ENCODE measurements around the gene DOC2B. TPM values are rescaled to one million over a fixed set of nuclear protein-coding genes. Genes with fewer than 3 reads are reported as not detected.
"Not testable (repeated sequence)": the region's sequence is repeated elsewhere in the genome, so short reads cannot be mapped to it uniquely, and the experiment has no call there.

DOC2B gene
- total RNA-seq, 1 donor from 2014 or later, result 0.26 TPM

GRCh38 chr17:145671-146541, 35.5 kb downstream of the DOC2B start:
- Histone ChIP-seq H3K36me3 (ENCODE audit: control insufficient read depth, insufficient read depth, low read length) (no peaks in the 10 kb centered on the region), H3K4me3 (ENCODE audit: low read depth, low read length) (no peak overlapping the region), H3K27me3 (ENCODE audit: control insufficient read depth, insufficient read depth, low read length) (no peaks in the 10 kb centered on the region)
- TF ChIP-seq, protein P1, sequence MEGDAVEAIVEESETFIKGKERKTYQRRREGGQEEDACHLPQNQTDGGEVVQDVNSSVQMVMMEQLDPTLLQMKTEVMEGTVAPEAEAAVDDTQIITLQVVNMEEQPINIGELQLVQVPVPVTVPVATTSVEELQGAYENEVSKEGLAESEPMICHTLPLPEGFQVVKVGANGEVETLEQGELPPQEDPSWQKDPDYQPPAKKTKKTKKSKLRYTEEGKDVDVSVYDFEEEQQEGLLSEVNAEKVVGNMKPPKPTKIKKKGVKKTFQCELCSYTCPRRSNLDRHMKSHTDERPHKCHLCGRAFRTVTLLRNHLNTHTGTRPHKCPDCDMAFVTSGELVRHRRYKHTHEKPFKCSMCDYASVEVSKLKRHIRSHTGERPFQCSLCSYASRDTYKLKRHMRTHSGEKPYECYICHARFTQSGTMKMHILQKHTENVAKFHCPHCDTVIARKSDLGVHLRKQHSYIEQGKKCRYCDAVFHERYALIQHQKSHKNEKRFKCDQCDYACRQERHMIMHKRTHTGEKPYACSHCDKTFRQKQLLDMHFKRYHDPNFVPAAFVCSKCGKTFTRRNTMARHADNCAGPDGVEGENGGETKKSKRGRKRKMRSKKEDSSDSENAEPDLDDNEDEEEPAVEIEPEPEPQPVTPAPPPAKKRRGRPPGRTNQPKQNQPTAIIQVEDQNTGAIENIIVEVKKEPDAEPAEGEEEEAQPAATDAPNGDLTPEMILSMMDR (IDR thresholded peaks at IDR 0.05; ENCODE audit: insufficient read depth, low read length, severe bottlenecking), result no peak
- FAIRE-seq, result no peak
- no peak for DNase-seq (ENCODE audit: low read depth)

- DNase-seq (ENCODE audit: low read depth) (no peak), FAIRE-seq (no peak)
- H3K4me3 ChIP-seq (ENCODE audit: low read depth, low read length), result no peak overlapping the region
- TF ChIP-seq, protein P1 (IDR thresholded peaks at IDR 0.05; ENCODE audit: insufficient read depth, low read length, severe bottlenecking), result no peak
- H3K36me3 ChIP-seq (ENCODE audit: control insufficient read depth, insufficient read depth, low read length), result no peaks in the 10 kb centered on the region
- H3K27me3 ChIP-seq (ENCODE audit: control insufficient read depth, insufficient read depth, low read length), result no peaks in the 10 kb centered on the region
Observed at GRCh38 chr17:144936-145670, 36.3 kb downstream of the DOC2B start.

DNA sequence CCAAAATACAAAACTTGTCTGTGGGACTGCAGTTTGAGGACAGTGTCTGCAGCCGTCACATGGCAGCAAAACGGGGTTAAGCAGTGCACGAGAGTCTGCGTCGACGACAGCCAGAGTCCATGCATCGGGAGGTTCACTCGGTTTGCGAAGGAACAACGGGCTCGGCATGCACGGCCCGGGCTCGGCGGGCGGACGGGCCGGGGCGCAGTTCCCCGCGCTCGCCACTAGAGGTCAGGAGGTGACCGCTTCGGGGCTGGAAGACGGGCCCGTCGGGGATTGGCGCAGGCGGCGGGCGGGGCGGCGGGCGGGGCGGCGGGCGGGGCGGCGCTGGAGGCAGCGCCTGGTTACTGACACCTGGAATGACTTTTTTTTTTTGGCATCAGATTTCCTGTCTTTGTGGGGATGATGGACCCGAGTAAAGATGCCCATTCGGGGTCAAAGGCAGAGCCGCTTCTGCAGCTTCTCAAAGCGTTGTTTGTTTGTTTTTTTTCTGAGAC, 37.6 kb downstream of the DOC2B start:
- no peak for FAIRE-seq
- Histone ChIP-seq H3K4me3 (ENCODE audit: low read depth, low read length) (no peak overlapping the region), H3K27me3 (ENCODE audit: control insufficient read depth, insufficient read depth, low read length) (no peaks in the 10 kb centered on the region), H3K36me3 (ENCODE audit: control insufficient read depth, insufficient read depth, low read length) (no peaks in the 10 kb centered on the region)
- peak; percentile 32 for DNase-seq (ENCODE audit: low read depth)
- TF ChIP-seq, protein P1 (IDR thresholded peaks at IDR 0.05; ENCODE audit: insufficient read depth, low read length, severe bottlenecking), result peak; percentile 87

- DNase-seq (ENCODE audit: low read depth) (no peak), FAIRE-seq (no peak)
- Histone ChIP-seq H3K36me3 (ENCODE audit: control insufficient read depth, insufficient read depth, low read length) (no peaks in the 10 kb centered on the region), H3K4me3 (ENCODE audit: low read depth, low read length) (no peak overlapping the region), H3K27me3 (ENCODE audit: control insufficient read depth, insufficient read depth, low read length) (no peaks in the 10 kb centered on the region)
- TF ChIP-seq, protein P1 (IDR thresholded peaks at IDR 0.05; ENCODE audit: insufficient read depth, low read length, severe bottlenecking), result no peak
Observed at GRCh38 chr17:142876-143784, 38.3 kb downstream of the DOC2B start.

GRCh38 chr17:142102-142661, 39.3 kb downstream of the DOC2B start:
- DNase-seq (ENCODE audit: low read depth), result no peak
- no peaks in the 10 kb centered on the region for H3K27me3 ChIP-seq (ENCODE audit: control insufficient read depth, insufficient read depth, low read length)
- H3K36me3 ChIP-seq (ENCODE audit: control insufficient read depth, insufficient read depth, low read length), result no peaks in the 10 kb centered on the region
- no peak overlapping the region for H3K4me3 ChIP-seq (ENCODE audit: low read depth, low read length)
- FAIRE-seq, result no peak
- TF ChIP-seq, protein P1 (IDR thresholded peaks at IDR 0.05; ENCODE audit: insufficient read depth, low read length, severe bottlenecking), result no peak

GRCh38 chr17:139401-140205, 41.8 kb downstream of the DOC2B start:
- not testable (repeated sequence) for H3K27me3 ChIP-seq (ENCODE audit: control insufficient read depth, insufficient read depth, low read length); FAIRE-seq; DNase-seq (ENCODE audit: low read depth); H3K36me3 ChIP-seq (ENCODE audit: control insufficient read depth, insufficient read depth, low read length); H3K4me3 ChIP-seq (ENCODE audit: low read depth, low read length)

- H3K36me3 ChIP-seq (ENCODE audit: control insufficient read depth, insufficient read depth, low read length); FAIRE-seq; H3K4me3 ChIP-seq (ENCODE audit: low read depth, low read length); H3K27me3 ChIP-seq (ENCODE audit: control insufficient read depth, insufficient read depth, low read length); DNase-seq (ENCODE audit: low read depth): not testable (repeated sequence)
Observed at GRCh38 chr17:137166-137807, 44.2 kb downstream of the DOC2B start, which contains the start of gene SCGB1C2. SCGB1C2 (plus strand) TSS chr17:137569; CDS start chr17:137591, 22 bp downstream.
